CD4-positive, alpha-beta T cell treated with Interleukin-4 for 4 hours (primary cell): ENCODE measurements around the gene TUBA3E.
"Not testable (repeated sequence)": the region's sequence is repeated elsewhere in the genome, so short reads cannot be mapped to it uniquely, and the experiment has no call there.

Source experiments
- DNase-seq: peaks from one replicate; pipeline ENCODE4 v3.0.0-alpha.2; 2020

Gene TUBA3E

DNA sequence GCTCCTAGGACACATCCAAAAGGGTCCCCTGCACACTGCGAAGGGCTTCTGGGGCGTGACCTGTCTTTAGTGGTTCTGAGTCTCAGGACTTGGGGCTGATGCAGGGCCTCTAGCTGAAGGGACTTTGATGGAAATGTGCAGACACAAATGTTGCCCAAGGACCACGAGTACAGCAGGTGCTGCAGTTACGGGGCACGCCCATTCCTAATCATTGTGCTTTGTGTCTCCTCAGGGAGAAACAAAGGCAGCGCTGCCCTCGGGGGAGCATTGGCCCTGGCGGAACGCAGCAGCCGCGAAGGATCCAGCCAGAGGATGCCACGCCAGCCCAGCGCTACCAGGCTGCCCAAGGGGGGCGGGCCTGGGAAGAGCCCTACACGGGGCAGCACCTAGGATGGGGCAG, 8.0 kb downstream of the TUBA3E start:
- no peak for DNase-seq

DNA sequence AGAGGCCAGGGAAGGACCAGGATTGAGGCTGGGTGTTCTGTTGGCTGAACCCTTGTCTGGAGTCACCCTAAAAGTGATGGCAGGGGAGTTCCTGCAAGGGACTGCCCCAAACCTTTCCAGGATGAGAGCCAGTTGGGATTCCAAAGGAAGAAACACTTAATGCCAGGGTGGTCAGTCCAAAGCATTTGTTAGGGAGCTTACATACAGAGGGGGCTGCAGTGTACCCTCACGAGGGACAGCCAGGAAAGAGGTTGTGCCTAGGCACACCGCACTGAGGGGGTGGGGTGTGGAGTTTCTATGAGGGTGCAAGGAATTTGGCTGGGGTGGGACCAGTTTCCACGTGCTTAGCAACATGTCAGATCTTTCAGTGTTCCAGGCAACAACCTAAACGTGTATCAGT, 9.3 kb downstream of the TUBA3E start:
- DNase-seq, result not testable (repeated sequence)

DNA sequence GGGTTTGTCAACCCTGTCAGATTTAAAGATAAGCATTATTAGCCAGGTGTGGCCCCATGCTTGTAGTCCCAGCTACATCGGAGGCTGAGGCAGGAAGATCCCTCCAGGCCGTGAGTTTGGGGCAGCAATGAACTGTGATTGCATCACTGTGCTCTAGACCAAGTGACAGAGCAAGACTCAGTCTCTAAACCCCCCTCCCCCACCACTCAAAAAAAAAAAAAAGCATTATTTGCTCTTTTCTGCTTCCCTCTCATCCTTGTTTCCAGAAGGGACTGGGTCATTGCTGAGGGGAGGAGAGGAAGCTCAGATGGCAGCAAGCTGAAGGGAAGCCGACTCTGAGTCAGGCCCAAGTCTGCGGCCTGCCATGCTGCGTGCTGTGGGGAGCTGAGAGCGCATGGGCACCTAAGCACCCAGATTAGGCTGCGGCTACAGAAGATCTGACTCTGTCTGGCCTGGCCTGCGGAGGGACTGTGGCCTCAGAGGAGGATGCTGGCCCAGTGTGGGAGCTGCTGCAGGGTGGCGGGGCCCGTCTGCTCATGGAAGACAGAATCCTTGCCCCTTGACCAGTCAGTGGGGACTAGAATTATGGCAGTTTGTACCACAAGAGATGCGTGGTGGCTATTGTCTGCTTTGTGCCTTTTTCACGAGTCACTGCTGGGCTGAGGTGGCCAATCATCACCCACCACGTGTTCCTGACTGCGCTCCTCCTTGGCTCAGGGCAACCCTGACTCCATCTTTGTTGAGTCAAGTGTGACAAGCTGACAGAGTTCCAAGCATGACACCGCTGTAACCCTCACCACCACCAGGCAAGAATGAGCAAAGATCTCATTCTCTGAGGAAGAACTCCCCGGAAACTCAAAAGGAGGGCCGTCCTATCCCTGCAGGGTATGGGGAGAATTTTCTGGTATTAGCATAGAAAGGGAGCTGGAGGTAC, 10.1 kb downstream of the TUBA3E start:
- not testable (repeated sequence) for DNase-seq

DNA sequence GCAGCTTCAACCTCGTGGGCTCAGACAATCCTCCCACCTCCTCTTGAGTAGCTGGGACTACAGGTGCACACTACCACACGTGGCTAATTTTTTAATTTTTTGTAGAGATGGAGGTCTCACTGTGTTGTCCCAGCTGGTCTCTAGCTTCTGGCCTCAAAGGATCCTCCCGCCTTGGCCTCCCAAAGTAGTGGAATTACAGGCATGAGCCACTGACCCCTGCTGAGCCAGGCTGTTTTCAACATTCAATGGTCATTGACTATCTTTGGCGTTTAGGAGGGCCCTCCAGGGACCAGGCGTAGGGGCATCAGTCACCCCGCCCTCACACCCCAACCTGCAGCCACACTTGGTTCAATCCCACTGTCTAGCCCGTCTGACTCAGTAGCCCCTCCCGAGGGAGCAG, 11.0 kb downstream of the TUBA3E start:
- no peak for DNase-seq

DNA sequence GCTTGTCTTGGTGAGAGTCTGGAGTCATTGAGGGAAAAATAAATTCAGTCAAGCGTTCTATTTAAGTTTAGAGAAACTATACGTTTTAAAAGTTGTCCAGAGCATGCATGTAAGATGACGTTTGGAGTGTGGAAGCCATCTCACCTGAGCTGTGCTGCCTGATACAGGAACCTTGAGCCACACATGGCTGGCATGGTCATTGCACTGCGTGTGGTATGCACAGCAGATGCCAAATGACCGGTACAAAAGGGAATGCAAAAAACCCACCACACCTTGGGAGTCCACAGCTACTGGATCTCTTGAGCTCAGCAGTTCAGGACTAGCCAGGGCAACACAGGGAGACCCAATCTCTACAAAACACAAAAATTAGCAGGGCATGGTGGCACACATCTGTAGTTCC, 11.8 kb downstream of the TUBA3E start:
- DNase-seq, result no peak

DNA sequence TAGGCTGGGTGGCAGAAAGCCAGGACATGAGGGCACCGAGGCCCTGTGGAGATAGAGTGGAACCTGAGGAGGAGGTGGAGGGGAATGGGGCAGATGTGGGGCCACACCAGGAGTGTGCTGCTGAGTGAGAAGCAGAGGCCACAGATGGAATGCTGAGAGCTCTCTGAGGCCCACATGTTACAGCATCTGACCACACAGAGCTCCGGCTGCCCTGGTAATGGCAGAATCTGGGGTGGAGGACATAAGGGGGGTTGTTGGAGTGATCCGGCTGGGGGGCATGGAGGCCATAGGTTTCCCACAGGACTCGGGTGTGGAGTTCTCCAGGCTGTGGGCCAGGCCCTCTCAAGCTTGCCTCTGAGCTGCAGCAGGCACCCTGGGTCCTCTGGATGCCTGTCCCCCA, 12.3 kb downstream of the TUBA3E start:
- DNase-seq, result no peak

DNA sequence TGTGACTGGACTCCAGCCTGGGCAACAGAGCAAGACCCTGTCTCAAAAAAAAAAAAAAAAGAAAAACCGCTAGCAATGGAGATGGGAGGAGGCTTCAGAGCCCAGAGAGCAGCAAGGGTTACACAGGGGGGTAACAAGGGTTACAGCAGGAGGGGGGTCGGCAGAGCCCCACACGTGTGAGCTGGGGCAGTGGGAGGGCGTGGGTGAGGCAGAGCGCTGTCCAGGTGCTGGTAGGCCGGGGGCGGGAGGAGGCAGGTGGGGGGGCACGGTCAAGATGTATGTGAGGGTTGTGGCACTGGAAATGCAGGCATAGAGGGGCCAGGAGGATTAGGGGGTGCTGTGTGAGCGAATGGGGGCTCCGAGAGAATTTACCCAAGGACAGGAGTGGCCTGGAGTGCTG, 12.8 kb downstream of the TUBA3E start:
- no peak for DNase-seq

DNA sequence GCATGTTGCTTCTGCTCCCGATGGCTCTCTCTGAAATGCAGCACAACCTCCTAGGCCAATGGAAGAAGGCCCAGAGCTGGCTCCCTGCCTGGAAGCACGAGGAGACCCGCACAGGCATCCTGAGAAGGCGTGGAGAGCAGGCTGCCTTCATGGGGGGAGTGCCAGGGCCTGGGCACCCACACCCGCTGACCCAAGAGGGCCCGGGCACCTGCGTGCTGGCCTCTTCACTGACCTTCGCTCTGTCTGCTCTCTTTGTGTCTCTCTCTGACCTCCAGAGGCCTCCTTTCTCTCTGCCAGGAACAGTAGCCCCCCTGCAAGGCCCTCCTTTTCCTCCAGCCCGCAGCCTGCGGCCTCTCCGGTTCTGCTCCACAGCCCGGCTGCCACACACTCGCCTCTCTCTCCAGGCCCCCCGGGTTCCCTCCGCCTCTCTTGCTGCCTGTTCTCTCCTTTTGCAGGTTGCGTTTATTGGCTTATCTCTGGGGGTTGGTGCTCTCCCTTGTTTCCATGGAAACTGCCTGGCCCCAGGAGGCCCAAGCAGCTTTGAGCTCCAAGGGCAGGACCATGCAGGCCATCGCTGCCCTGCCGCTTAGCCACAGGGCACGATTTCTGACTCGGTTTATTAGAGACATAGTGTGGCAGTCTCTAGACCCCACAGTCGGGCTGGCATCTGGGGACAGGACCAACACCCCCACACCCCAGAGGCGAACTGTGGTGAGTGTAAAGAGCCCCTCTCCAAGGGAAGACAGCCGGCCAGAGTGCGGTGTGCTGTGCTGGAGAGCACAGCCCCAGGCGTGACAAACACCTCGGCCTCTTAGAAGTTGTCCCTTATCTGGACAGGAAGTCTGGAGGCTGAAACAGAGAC, 14.5 kb downstream of the TUBA3E start:
- no peak for DNase-seq

DNA sequence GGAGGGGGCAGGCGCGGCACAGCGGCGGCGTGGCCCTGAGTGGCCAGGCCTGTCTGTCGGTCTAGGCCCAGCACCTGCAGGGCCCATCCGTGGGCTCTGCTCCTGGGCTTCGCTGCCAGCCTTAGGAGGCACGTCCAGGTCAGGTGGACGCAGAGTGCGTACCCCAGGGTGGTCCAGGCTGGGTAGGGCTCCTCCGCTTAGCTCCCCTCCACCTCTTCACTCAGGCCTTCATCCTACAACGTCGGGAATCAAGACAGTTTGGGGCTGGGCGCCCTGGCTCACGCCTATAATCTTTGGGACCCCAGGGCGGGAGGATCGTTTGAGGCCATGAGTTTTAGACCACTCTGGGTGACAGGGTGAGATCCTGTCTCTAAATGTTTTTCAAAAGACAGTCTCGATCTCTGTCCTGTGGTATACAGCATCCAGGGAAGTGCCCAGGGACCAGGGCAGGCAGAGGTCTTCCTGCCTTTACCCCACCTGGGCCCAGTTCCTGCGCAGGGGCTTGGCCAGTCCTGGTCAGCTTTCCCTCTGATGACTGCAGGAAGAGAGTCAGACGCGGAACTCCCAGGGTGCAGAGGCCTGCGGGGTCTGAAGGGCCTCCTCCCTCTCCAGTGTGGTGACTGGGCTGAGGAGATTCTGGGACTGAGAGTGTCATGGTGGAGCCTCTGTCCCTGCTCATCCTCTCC, 15.3 kb downstream of the TUBA3E start:
- not testable (repeated sequence) for DNase-seq

DNA sequence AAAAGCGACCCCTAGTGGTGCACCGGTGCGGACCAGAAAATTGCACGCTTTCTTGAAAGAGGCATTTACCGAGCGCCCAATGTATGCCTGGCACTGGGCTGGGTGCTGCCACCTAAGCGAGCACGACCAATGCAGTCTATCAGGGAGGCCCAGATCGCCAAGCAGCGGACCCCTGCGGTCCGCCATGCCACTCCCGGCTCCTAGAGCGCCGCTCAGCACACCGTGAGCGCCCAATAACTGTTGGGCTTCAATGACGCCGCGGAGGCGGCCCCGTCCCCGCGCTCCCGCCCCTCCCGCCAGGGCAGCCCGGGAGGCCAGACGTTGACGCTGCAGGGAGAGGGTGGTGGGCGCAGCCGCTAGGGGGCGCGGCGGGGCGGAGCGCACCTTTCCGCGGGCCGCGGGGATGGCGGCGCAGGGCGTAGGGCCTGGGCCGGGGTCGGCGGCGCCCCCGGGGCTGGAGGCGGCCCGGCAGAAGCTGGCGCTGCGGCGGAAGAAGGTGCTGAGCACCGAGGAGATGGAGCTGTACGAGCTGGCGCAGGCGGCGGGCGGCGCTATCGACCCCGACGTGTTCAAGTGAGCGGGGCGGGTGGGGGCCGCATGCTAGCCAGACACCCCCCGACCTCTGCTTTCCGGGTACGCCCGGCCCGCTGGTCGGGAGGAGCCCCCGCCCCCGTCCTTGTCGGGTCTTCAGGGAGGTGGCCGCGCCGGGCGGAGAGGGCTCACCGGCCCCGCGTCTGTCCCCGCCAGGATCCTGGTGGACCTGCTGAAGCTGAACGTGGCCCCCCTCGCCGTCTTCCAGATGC, 16.2 kb downstream of the TUBA3E start, which contains the start of gene MZT2B:
Gene MZT2B (plus strand): TSS at position 383 of the 803 bp plus-strand sequence. CDS start 21 bp downstream, at position 404.
- peak; percentile 90 for DNase-seq

DNA sequence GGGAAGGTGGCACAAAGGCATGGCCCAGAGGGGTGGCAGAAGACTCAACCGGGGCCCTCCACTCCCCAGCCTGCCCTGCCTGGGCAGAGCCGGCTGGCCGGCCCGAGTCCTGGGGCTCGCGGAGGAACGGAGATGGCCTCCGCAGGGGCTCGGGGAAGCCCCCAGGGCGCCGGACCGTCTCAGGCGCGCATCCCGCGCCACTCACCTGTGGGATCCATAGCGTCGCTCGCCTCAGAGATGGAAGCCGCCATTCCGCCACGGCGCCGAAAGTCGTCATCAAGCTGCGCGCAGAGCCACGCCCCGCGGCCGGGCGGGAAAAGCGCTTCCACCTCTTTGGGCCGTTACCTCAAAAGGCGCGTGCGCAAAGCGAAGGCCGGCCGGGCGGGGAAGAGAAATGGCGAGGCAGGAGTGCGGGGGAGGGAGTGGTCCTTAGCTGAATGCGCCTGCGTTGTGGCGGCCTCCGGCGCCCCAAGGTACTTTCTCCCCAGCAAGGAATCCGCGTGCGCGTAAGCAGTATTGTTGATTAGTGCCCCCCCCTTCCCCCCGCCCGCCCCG, 16.8 kb downstream of the TUBA3E start, which contains the start of gene SMPD4:
Gene SMPD4 (minus strand): TSS at position 278 of the 555 bp plus-strand sequence. CDS start 5,010 bp downstream, outside the sequence.
- peak; percentile 98 for DNase-seq

DNA sequence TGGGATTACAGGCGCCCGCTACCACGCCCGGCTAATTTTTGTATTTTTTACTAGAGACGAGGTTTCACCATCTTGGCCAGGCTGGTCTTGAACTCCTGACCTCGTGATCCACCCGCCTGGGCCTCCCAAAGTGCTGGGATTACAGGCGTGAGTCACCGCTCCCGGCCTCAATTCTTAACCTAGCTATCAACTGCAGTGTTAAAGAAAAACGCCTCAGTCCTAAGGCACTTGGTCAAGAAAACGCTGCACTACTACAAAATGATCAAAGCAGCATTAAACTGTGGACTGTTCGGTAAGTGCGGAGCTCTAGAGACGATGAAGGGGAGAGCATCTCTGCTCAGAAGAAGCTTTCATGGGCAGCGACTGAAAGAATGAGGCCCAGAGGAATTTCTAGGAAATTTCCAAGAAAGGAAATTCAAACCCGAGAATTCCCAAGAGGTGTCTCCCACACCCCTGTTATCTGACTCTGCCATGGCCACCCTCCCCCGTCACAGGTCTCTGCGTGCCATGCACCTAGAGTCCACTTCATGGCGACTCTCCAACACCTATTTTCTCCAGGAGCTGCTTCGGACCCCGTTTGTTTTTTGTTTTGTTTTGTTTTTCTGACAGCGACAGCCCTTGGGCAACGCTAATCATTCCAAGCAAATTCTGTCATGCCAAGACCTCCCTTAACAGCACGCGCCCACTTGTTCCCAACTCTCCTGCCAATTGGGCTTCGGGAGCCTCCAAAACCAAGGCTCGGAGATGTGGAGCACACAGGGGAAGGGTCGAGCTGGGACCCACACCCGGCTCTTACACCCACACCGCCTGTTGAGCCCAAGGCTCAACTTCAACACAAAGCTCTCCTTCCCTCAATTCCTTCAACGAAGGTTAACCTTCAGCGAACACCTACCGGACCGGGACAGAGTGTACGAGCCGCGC, 17.6 kb downstream of the TUBA3E start:
- not testable (repeated sequence) for DNase-seq

DNA sequence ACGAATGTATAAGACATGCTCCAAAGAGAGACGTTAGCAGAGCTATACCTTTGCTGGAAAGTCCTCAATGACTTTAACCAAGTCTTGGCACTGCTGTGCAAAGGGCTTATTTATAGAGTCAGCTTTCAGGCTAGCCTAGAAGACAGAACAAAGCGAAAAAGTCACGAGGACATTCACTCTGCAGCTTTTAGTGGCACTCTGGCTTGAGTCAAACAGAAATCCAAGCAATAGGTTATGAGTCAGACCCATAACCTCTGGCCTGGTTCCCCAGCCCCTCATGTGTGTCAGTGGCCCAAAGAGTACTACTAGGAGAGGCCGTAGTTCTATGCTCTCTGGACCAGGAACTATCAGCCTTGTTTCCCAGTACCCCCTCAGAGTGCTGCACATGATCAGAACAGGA, 23.4 kb downstream of the TUBA3E start:
- DNase-seq, result not testable (repeated sequence)

DNA sequence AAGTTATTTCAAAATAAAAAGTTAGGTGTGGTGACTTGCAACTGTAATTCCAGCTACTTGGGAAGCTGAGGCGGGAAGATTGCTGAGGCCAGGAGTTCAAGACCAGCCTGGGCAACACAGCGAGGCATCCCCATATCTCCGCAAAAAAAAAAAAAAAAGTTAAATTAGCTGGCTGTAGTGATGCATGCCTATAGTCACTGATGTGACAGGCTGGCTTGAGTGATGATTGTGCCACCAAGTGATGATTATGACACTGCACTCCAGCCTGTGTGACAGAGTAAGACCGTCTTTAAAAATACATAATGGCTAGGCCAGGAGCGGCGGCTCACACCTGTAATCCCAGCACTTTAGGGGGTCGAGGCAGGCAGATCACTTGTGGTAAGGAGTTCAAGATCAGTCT, 28.3 kb downstream of the TUBA3E start:
- no peak for DNase-seq

DNA sequence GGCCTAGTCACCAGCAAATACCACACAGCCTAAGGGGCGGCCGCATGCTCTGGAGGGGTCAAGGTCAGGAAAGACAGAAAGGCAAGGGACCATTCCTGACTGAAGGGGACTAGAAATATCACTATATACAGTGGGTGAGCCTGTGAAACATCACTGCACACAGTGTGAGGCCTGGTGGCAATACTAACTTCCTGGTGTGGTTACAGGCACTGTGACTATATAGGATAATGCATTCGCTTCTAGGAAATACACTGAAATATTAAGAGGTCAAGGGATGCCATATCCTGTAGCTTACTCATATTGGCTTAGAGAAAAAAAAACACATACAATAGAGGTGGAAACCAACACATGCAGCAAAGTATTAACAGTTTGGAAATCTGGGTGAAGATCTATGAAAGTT, 29.1 kb downstream of the TUBA3E start:
- not testable (repeated sequence) for DNase-seq

DNA sequence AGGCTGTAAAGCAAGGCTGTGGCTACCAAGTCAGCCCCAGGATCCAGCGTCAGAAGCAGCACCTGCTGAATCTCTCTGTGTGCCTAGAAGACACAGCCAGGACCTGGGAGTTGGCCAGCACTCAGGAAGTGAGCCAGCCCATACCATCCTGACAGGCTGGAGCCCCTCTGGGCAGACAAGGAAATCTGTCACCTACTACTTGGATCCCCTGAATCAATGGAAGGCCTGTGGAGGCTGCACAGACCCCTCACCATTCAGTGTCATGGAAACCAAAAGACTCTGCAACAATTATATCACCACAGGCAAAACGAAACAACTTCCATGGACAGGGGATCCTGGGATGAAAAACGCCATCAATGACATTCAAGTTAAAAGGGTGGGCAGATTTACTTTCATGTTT, 31.6 kb downstream of the TUBA3E start:
- DNase-seq, result not testable (repeated sequence)

DNA sequence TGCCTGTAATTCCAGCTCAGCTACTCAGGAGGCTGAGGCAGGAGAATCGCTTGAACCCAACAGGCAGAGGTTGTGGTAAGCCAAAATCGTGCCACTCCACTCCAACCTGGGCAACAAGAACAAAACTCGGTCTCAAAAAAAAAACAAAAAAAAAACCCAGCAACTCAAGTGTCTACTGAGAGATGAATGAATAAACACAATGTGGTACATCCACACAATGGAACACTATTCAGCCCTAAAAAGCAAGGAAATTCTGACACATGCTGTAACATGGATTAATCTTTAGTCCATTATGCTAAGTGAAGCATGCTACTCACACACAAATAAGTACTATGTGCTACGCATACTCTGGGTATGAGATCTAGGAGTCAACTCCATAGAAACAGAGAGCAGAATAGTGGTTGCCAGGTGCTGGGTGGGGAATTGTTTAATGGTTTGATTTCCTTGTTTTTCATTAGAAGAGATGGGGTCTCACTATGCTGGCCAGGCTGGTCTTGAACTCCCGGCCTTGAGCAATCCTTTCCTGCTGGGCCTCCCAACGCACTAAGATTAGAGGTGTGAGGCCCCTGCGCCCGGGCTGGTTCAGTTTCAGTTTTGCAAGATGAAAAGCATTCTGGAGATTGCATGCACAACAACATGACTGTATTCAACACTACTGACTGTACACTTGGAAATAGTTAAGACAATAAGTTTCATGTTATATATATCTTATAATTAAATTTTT, 32.8 kb downstream of the TUBA3E start:
- no peak for DNase-seq

DNA sequence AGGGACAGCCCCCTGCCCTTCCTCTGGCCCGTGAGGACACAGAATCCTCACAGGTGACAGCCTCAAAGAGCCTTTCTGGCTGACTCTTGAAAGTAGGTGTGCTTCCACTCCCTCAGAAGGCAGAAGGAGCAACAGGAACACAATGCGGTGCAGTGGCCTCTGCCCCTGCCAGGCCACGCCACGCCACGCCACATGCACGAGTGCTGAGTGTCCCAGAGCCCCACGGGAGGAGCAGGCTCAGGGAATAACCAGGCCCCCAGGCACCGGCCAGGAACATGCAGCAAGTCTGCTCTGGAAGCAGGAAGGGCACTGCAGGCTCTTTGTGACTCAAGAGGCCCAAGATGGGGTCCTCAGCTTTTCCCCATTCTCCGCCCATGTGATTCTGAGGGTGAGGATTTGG, 35.3 kb downstream of the TUBA3E start:
- DNase-seq, result no peak

DNA sequence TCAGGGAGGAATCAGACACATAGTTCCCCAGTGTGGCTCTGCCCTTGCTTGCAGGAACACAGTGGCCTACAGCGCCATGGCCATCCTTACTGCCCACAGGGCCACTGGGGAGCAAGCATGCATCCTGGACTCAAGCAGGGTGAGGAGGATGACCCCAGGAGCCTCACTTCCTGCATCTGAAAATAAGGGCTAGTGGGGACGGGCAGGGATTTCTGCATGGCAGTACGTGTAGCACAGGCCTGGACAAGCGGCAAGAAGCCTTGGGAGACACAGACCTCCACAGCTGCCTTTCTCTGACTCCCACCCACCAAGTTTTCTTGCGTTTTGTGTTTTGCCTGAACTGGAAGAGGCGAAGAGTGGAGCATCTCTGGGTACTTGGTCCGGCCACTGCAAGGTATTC, 35.8 kb downstream of the TUBA3E start:
- not testable (repeated sequence) for DNase-seq
